ENCODE data around the gene RAN.

Gene RAN

DNA sequence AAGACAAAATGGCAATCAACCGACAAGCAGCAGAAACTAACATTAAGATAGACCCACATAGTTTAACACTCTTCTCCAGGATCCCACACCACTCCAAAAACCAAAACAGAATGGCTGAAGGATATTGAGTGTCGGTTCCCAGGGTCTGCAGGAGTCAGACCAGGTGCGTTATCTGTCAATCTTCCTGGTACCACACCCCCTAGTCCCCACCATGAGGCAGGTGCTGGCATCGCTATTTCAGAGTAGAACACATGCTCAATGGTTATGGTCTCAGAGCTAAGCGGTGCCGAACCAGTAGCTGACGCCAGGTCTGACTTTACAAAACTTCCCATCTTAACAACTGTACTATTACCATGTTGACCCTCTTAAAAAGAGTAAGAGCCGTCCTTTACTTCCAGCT, 43.0 kb upstream of the RAN start:
- Histone ChIP-seq H3K4me2 (ENCODE audit: low read length, poor library complexity, severe bottlenecking) (no peak overlapping the region), H3K4ac (ENCODE audit: low read depth in 1 of 2, low read length in 2 of 2) (no peak overlapping the region)

DNA sequence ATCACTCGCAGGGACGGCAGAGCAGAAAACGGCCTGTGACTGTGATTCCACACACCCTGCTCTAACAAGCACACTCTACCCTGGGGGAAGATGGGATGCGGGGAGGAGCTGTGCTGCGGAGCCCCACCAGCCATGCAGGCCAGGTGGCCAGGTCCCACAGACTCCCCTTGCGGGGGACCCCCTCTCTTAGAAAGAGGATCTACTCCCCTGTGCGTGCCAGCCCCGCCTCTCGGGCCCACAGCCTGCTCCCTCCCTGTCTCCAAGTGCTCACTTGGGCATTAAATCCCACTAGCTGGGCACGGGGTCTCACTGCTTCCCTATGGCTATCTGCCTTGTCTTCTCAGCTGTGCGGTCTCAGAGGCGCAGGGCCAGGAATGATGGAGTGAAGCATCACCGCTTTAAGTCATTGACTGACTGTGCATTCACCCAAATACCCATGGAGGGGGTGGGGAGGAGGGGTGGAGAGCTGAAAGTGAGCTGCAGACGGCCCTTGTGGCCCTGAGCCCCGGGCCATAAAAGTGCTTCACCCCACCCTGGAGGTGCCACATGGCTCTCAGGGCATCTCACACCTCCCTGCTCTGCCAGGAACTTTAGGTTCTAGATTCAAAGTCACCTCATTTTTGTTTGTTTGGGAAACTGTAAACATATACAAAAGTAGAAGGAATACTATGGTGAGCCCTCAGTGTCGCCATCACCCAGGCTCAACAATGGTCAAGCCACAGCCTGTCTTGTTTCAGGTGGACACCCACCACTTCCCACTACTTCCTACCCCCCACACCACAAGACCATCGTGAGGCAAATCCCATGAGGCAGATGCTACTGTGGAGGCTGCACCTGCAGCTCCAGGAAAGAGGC, 42.2 kb upstream of the RAN start:
- Histone ChIP-seq H3K9ac (ENCODE audit: low read length) (no peak overlapping the region), H3K4me3 (ENCODE audit: insufficient read depth in 1 of 2, low read depth in 1 of 2, low read length in 2 of 2) (no peak overlapping the region), H3K18ac (ENCODE audit: low read depth in 1 of 2, low read length in 2 of 2) (peak overlapping the region in 1 of 2 experiments; percentile 54), H3K23ac (ENCODE audit: low read length in 2 of 2) (no peak overlapping the region), H2BK120ac (ENCODE audit: low read depth, low read length) (no peak overlapping the region), H3K27ac (ENCODE audit: low read length, poor library complexity, severe bottlenecking) (no peak overlapping the region), H2BK12ac (ENCODE audit: low read length in 2 of 2) (no peak overlapping the region), H3K4ac (ENCODE audit: low read depth in 1 of 2, low read length in 2 of 2) (no peak overlapping the region), H3K4me1 (ENCODE audit: control insufficient read depth, insufficient read depth, low read depth, low read length) (peaks cover 32% of the 10 kb centered on the region), H3K27me3 (ENCODE audit: control insufficient read depth in 1 of 2, insufficient read depth in 1 of 2, low read length in 2 of 2) (no peaks in the 10 kb centered on the region), H3K14ac (ENCODE audit: low read length in 2 of 2) (peak overlapping the region in 1 of 2 experiments; percentile 53), H4K8ac (ENCODE audit: low read length) (no peak overlapping the region), H2BK15ac (ENCODE audit: low read depth, poor library complexity, severe bottlenecking) (no peak overlapping the region), H2AFZ (ENCODE audit: low read depth, low read length) (no peak overlapping the region), H3K79me1 (replicated peaks; ENCODE audit: low read length, poor library complexity, severe bottlenecking) (peaks cover 23% of the 10 kb centered on the region), H2BK5ac (ENCODE audit: low read depth, low read length, poor library complexity, severe bottlenecking) (no peak overlapping the region), H3K36me3 (ENCODE audit: control insufficient read depth in 1 of 2, insufficient read depth in 2 of 2, low read depth in 1 of 2, low read length in 2 of 2) (peaks cover 9 to 11% of the 10 kb centered on the region in 2 experiments), H4K91ac (ENCODE audit: low read length) (no peak overlapping the region), H2AK5ac (ENCODE audit: low read length, severe bottlenecking) (no peak overlapping the region), H3K4me2 (ENCODE audit: low read length, poor library complexity, severe bottlenecking) (no peak overlapping the region), H3K9me3 (ENCODE audit: control insufficient read depth, low read length) (no peaks in the 10 kb centered on the region)
- no peak for DNase-seq
- WGBS = 94% methylated on average over 14 of the region's 17 CpGs

More for the DNA sequence above, 43.0 kb upstream of the RAN start:
- no peak overlapping the region for H4K91ac ChIP-seq (ENCODE audit: low read length)
- no peak overlapping the region for H2BK12ac ChIP-seq (ENCODE audit: low read length in 2 of 2)
- no peak overlapping the region for H3K27ac ChIP-seq (ENCODE audit: low read length, poor library complexity, severe bottlenecking)
- peaks cover 32% of the 10 kb centered on the region for H3K4me1 ChIP-seq (ENCODE audit: control insufficient read depth, insufficient read depth, low read depth, low read length)
- no peak overlapping the region for H3K4me3 ChIP-seq (ENCODE audit: insufficient read depth in 1 of 2, low read depth in 1 of 2, low read length in 2 of 2)
- H3K79me1 ChIP-seq (replicated peaks; ENCODE audit: low read length, poor library complexity, severe bottlenecking) = peaks cover 26% of the 10 kb centered on the region
- no peak overlapping the region for H2BK5ac ChIP-seq (ENCODE audit: low read depth, low read length, poor library complexity, severe bottlenecking)
- no peak overlapping the region for H3K18ac ChIP-seq (ENCODE audit: low read depth in 1 of 2, low read length in 2 of 2)
- 98% methylated on average over 8 of the region's 8 CpGs for WGBS
- H3K27me3 ChIP-seq (ENCODE audit: control insufficient read depth in 1 of 2, insufficient read depth in 1 of 2, low read length in 2 of 2) = no peaks in the 10 kb centered on the region
- no peak overlapping the region for H4K8ac ChIP-seq (ENCODE audit: low read length)
- H3K9me3 ChIP-seq (ENCODE audit: control insufficient read depth, low read length) = no peaks in the 10 kb centered on the region
- no peak overlapping the region for H3K23ac ChIP-seq (ENCODE audit: low read length in 2 of 2)
- no peak overlapping the region for H2BK120ac ChIP-seq (ENCODE audit: low read depth, low read length)
- H2BK15ac ChIP-seq (ENCODE audit: low read depth, poor library complexity, severe bottlenecking) = no peak overlapping the region
- DNase-seq = no peak
- no peak overlapping the region for H2AFZ ChIP-seq (ENCODE audit: low read depth, low read length)
- no peak overlapping the region for H3K9ac ChIP-seq (ENCODE audit: low read length)
- H3K36me3 ChIP-seq (ENCODE audit: control insufficient read depth in 1 of 2, insufficient read depth in 2 of 2, low read depth in 1 of 2, low read length in 2 of 2) = peaks cover 14% of the 10 kb centered on the region in 2 experiments
- peak overlapping the region; percentile 33 for H2AK5ac ChIP-seq (ENCODE audit: low read length, severe bottlenecking)
- no peak overlapping the region for H3K14ac ChIP-seq (ENCODE audit: low read length in 2 of 2)

DNA sequence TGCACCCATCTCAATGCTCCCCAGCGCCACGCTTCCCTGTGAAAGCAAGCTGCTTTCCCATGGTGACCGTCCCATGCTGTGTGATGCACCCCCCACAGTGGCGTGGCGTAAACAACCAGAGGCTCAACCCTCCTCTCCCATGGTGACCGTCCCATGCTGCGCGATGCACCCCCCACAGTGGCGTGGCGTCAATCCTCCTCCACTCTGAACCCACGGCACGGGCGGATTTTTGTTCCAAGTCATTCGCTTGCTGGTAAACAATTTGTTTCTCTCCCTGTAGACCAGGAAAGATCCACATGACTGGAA, 41.7 kb upstream of the RAN start:
- Histone ChIP-seq H2BK15ac (ENCODE audit: low read depth, poor library complexity, severe bottlenecking) (no peak overlapping the region), H2AFZ (ENCODE audit: low read depth, low read length) (no peak overlapping the region)
- WGBS = 90% methylated on average over 14 of the region's 14 CpGs

GRCh38 chr12:130831246-130831645, 40.6 kb upstream of the RAN start:
- Histone ChIP-seq H3K4me1 (ENCODE audit: control insufficient read depth, insufficient read depth, low read depth, low read length) (peaks cover 33% of the 10 kb centered on the region), H3K36me3 (ENCODE audit: control insufficient read depth in 1 of 2, insufficient read depth in 2 of 2, low read depth in 1 of 2, low read length in 2 of 2) (peaks cover 0 to 7% of the 10 kb centered on the region in 2 experiments), H3K27ac (ENCODE audit: low read length, poor library complexity, severe bottlenecking) (no peak overlapping the region), H3K4me2 (ENCODE audit: low read length, poor library complexity, severe bottlenecking) (no peak overlapping the region), H3K4ac (ENCODE audit: low read depth in 1 of 2, low read length in 2 of 2) (no peak overlapping the region), H3K27me3 (ENCODE audit: control insufficient read depth in 1 of 2, insufficient read depth in 1 of 2, low read length in 2 of 2) (no peaks in the 10 kb centered on the region), H3K23ac (ENCODE audit: low read length in 2 of 2) (no peak overlapping the region), H2BK12ac (ENCODE audit: low read length in 2 of 2) (no peak overlapping the region), H2BK5ac (ENCODE audit: low read depth, low read length, poor library complexity, severe bottlenecking) (no peak overlapping the region), H2BK15ac (ENCODE audit: low read depth, poor library complexity, severe bottlenecking) (no peak overlapping the region), H3K4me3 (ENCODE audit: insufficient read depth in 1 of 2, low read depth in 1 of 2, low read length in 2 of 2) (no peak overlapping the region), H3K9ac (ENCODE audit: low read length) (no peak overlapping the region), H2BK120ac (ENCODE audit: low read depth, low read length) (no peak overlapping the region), H3K18ac (ENCODE audit: low read depth in 1 of 2, low read length in 2 of 2) (no peak overlapping the region), H2AK5ac (ENCODE audit: low read length, severe bottlenecking) (peak overlapping the region; percentile 41), H4K8ac (ENCODE audit: low read length) (no peak overlapping the region), H4K91ac (ENCODE audit: low read length) (no peak overlapping the region), H3K14ac (ENCODE audit: low read length in 2 of 2) (no peak overlapping the region), H2AFZ (ENCODE audit: low read depth, low read length) (no peak overlapping the region), H3K9me3 (ENCODE audit: control insufficient read depth, low read length) (no peaks in the 10 kb centered on the region), H3K79me1 (replicated peaks; ENCODE audit: low read length, poor library complexity, severe bottlenecking) (peaks cover 22% of the 10 kb centered on the region)
- DNase-seq = no peak
- 96% methylated on average over 3 of the region's 4 CpGs for WGBS

More for the DNA sequence above, 41.7 kb upstream of the RAN start:
- no peaks in the 10 kb centered on the region for H3K9me3 ChIP-seq (ENCODE audit: control insufficient read depth, low read length)
- H4K8ac ChIP-seq (ENCODE audit: low read length) = no peak overlapping the region
- H3K23ac ChIP-seq (ENCODE audit: low read length in 2 of 2) = no peak overlapping the region
- peak overlapping the region in 1 of 2 experiments; percentile 53 for H3K14ac ChIP-seq (ENCODE audit: low read length in 2 of 2)
- H3K4me2 ChIP-seq (ENCODE audit: low read length, poor library complexity, severe bottlenecking) = peak overlapping the region; percentile 15
- no peak overlapping the region for H2AK5ac ChIP-seq (ENCODE audit: low read length, severe bottlenecking)
- H2BK5ac ChIP-seq (ENCODE audit: low read depth, low read length, poor library complexity, severe bottlenecking) = no peak overlapping the region
- H3K4me1 ChIP-seq (ENCODE audit: control insufficient read depth, insufficient read depth, low read depth, low read length) = peaks cover 35% of the 10 kb centered on the region
- H3K79me1 ChIP-seq (replicated peaks; ENCODE audit: low read length, poor library complexity, severe bottlenecking) = peaks cover 22% of the 10 kb centered on the region
- H3K9ac ChIP-seq (ENCODE audit: low read length) = no peak overlapping the region
- no peak overlapping the region for H2BK12ac ChIP-seq (ENCODE audit: low read length in 2 of 2)
- no peaks in the 10 kb centered on the region for H3K27me3 ChIP-seq (ENCODE audit: control insufficient read depth in 1 of 2, insufficient read depth in 1 of 2, low read length in 2 of 2)
- no peak overlapping the region for H3K4ac ChIP-seq (ENCODE audit: low read depth in 1 of 2, low read length in 2 of 2)
- H2BK120ac ChIP-seq (ENCODE audit: low read depth, low read length) = no peak overlapping the region
- no peak overlapping the region for H3K27ac ChIP-seq (ENCODE audit: low read length, poor library complexity, severe bottlenecking)
- no peak overlapping the region for H4K91ac ChIP-seq (ENCODE audit: low read length)
- peak overlapping the region in 1 of 2 experiments; percentile 54 for H3K18ac ChIP-seq (ENCODE audit: low read depth in 1 of 2, low read length in 2 of 2)
- H3K4me3 ChIP-seq (ENCODE audit: insufficient read depth in 1 of 2, low read depth in 1 of 2, low read length in 2 of 2) = no peak overlapping the region
- DNase-seq = no peak
- peaks cover 7 to 11% of the 10 kb centered on the region in 2 experiments for H3K36me3 ChIP-seq (ENCODE audit: control insufficient read depth in 1 of 2, insufficient read depth in 2 of 2, low read depth in 1 of 2, low read length in 2 of 2)
